RWPE2 (cell line): ENCODE results near the gene ZFP37.

Source experiments
- ATAC-seq: fragments of 200-7000 bp; cut with Tn5 transposase; 3 replicates; pipeline ENCODE4 v1.9.1; 2021; ENCODE audit warnings: low read depth
- DNase-seq: peaks from one replicate; pipeline ENCODE4 v3.0.0-alpha.2; 2020; ENCODE audit warnings: low spot score
- H3K27ac ChIP-seq: fragments of 450-650 bp; 2 replicates; pipeline ENCODE4 v1.5.1; 2017; ENCODE audit warnings: mild to moderate bottlenecking; ENCODE audit not compliant: poor library complexity, severe bottlenecking
- H3K27me3 ChIP-seq: fragments of 250-450 bp; sonication (Bioruptor Pico); 2 replicates; pipeline ENCODE4 v1.5.1; 2021; ENCODE audit warnings: mild to moderate bottlenecking, moderate library complexity; ENCODE audit not compliant: insufficient read depth, poor library complexity, severe bottlenecking
- H3K36me3 ChIP-seq: fragments of 250-450 bp; sonication (Bioruptor Pico); 2 replicates; pipeline ENCODE4 v1.5.1; 2020; ENCODE audit warnings: low read depth, mild to moderate bottlenecking, moderate library complexity
- H3K4me1 ChIP-seq: fragments of 250-450 bp; sonication (Bioruptor Pico); 2 replicates; pipeline ENCODE4 v1.5.1; 2021; ENCODE audit warnings: mild to moderate bottlenecking, moderate library complexity; ENCODE audit not compliant: insufficient read depth, poor library complexity, severe bottlenecking
- H3K4me3 ChIP-seq: fragments of 250-450 bp; sonication (Bioruptor Pico); 2 replicates; pipeline ENCODE4 v1.5.1; 2021; ENCODE audit warnings: mild to moderate bottlenecking, moderate library complexity; ENCODE audit not compliant: severe bottlenecking
- H3K9me3 ChIP-seq: fragments of 250-450 bp; sonication (Bioruptor Pico); 2 replicates; pipeline ENCODE4 v1.5.1; 2021; ENCODE audit warnings: mild to moderate bottlenecking, moderate library complexity; ENCODE audit not compliant: severe bottlenecking
- CTCF ChIP-seq: fragments of 450-650 bp; IDR thresholded peaks from one replicate; pipeline ENCODE4 v1.5.1; 2017; ENCODE audit warnings: mild to moderate bottlenecking, moderate library complexity; ENCODE audit not compliant: poor library complexity, severe bottlenecking

The ZFP37 gene

GRCh38 chr9:112997236-112997941 is 59.1 kb downstream of the ZFP37 start:
- H3K9me3 ChIP-seq, result peaks cover 30% of the 10 kb centered on the region
- no peak overlapping the region for H3K27ac ChIP-seq
- no peak for DNase-seq
- ATAC-seq, result no peak
- H3K4me3 ChIP-seq, result no peak overlapping the region
- H3K27me3 ChIP-seq, result no peaks in the 10 kb centered on the region
- H3K36me3 ChIP-seq, result no peaks in the 10 kb centered on the region
- H3K4me1 ChIP-seq, result no peaks in the 10 kb centered on the region
- TF ChIP-seq CTCF, result no peak
